Spleen (tissue), 11 donors: Measurements from ENCODE around the gene MMD2. TPM values are rescaled to one million over a fixed set of nuclear protein-coding genes. Genes with fewer than 3 reads are reported as not detected.

Source experiments
- DNase-seq: peaks from one replicate; pipeline ENCODE4 v3.0.0-alpha.2; 2020
- H3K27ac ChIP-seq, 8 donors: fragments of 200-600 bp; sonication (generic) in 7 of 8; 1 replicate in 4 of 8; 2 replicates in 4 of 8; pipeline versions ENCODE4 v1.5.0 to v1.8.0; 2016 to 2021; ENCODE audit warnings: inconsistent platforms in 4 of 8, mild to moderate bottlenecking in 4 of 8, moderate library complexity in 1 of 8
- H3K27me3 ChIP-seq, 7 donors: fragments of 200-600 bp; sonication (generic) in 6 of 7; replicated peaks in 1 of 7; 1 replicate in 4 of 7; 2 replicates in 3 of 7; pipeline versions ENCODE4 v1.5.0 to v1.8.0; 2016 to 2021; ENCODE audit warnings: inconsistent platforms in 3 of 7, mild to moderate bottlenecking in 1 of 7
- H3K36me3 ChIP-seq, 6 donors: fragments of 200-600 bp; sonication (generic) in 5 of 6; 1 replicate in 4 of 6; 2 replicates in 2 of 6; pipeline versions ENCODE4 v1.5.0 to v1.8.0; 2016 to 2021; ENCODE audit warnings: inconsistent platforms in 2 of 6
- H3K4me1 ChIP-seq, 6 donors: fragments of 200-600 bp; sonication (generic) in 5 of 6; 1 replicate in 3 of 6; 2 replicates in 3 of 6; pipeline versions ENCODE4 v1.5.0 to v1.8.0; 2016 to 2021; ENCODE audit warnings: inconsistent platforms in 3 of 6
- H3K4me3 ChIP-seq, 8 donors: fragments of 200-600 bp; sonication (generic) in 7 of 8; 1 replicate in 4 of 8; 2 replicates in 4 of 8; pipeline versions ENCODE4 v1.5.0 to v1.8.0; 2016 to 2021; ENCODE audit warnings: inconsistent platforms in 4 of 8, mild to moderate bottlenecking in 4 of 8, moderate library complexity in 2 of 8
- H3K9me3 ChIP-seq, 8 donors: fragments of 200-600 bp; sonication (generic) in 7 of 8; 1 replicate in 4 of 8; 2 replicates in 4 of 8; pipeline versions ENCODE4 v1.5.0 to v1.8.0; 2016 to 2021; ENCODE audit warnings: inconsistent platforms in 4 of 8
- POLR2A ChIP-seq, 3 donors: fragments of 450-650 bp; IDR thresholded peaks; one replicate each; pipeline ENCODE4 v1.5.1; 2017; ENCODE audit warnings: antibody characterized with exemption in 3 of 3, mild to moderate bottlenecking in 1 of 3
- POLR2AphosphoS5 ChIP-seq, 3 donors: sonication (generic); formaldehyde crosslinking; IDR thresholded peaks; one replicate each; pipeline ENCODE4 v1.5.1; 2017; ENCODE audit warnings: antibody characterized with exemption in 3 of 3
- WGBS, 5 donors: extraction: QIAGEN DNeasy Blood & Tissue Kit in 3 of 5; methylation state at CpG; one replicate each; pipeline versions ENCODE4 v1.1.5 to v1.1.7; 2013 to 2018; 5-methylcytosine and 5-hydroxymethylcytosine counted together
- intact Hi-C: fragments of 100-400 bp; cut with DNase I; formaldehyde crosslinking; loops from one replicate; pipeline ENCODE4 v1.15.0; 2023; ENCODE audit warnings: low total_unique reads
- polyA plus RNA-seq, 3 donors: library from polyadenylated mRNA; stranded (reverse); fragments of 200-250 nt; gene quantifications; one replicate each; pipeline ENCODE4 v1.2.1, GENCODE V29; 2013
- total RNA-seq, 7 donors: library from RNA; depleted of rRNA in 3 of 7; stranded (reverse); fragments of >200 nt in 3 of 7; fragmentation: NEBNext Ultra II Directional in 4 of 7; extraction: Animal tissue kit (Norgen Biotek cat#: 25700) in 4 of 7; gene quantifications; one replicate each; pipeline versions ENCODE4 v1.1.0 to v1.2.1, GENCODE V29; 2016 to 2021
- TF ChIP-seq, protein P1 (sequence below), 11 experiments: fragments of 200-600 bp in 7 of 11; fragments of 450-650 bp in 4 of 11; sonication (generic) in 4 of 11; IDR thresholded peaks in 8 of 11; conservative IDR thresholded peaks in 3 of 11; 1 replicate in 7 of 11; 2 replicates in 4 of 11; pipeline versions ENCODE4 v1.4.0 to v1.8.0; 2016 to 2021; ENCODE audit warnings: antibody characterized with exemption in 11 of 11, inconsistent platforms in 4 of 11, mild to moderate bottlenecking in 1 of 11
- donor health status: healthy with polysubstance abuse.
- donor health status: DM: no; HTN: no; CAD: no; lungs with moderate emphysema.
- donor health status: DM: no; HTN: no; CAD: no.
- donor health status: Bipolar disorder and iron deficiency.
- donor health status: healthy.
- donor health status: DM: no; HTN: no; CAD: no.
- donor health status: DM: yes; HTN: yes; CAD: no.

Gene MMD2
- total and polyA plus RNA-seq, 10 donors = not detected

DNA sequence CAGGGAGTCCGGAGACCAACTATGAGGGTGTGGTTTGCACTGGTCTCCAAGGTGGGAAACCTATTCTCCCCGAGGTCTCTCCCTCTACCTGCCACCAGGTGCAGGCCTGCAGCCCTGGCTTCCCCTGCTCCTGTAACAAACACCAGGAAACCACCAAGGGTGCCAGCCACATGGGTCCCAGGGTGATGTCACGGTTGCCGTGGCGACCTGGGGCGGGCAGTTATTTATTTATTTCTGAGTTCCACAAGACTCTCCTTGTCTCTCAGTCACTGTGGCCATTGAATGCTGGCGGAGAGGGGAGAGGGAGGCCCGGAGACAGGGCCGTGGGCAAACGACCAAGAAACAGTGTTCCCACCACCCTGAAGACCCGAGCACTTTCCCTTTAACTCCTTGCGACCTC lies 27.0 kb downstream of the MMD2 start:
- intact Hi-C loops = no loop called here
- DNase-seq = no peak
- Histone ChIP-seq H3K27me3 (peaks cover 0 to 44% (median 0%) of the 10 kb centered on the region in 7 donors), H3K9me3 (no peaks in the 10 kb centered on the region), H3K4me1 (no peaks in the 10 kb centered on the region), H3K36me3 (no peaks in the 10 kb centered on the region), H3K27ac (no peak overlapping the region), H3K4me3 (no peak overlapping the region)
- TF ChIP-seq POLR2AphosphoS5 (IDR thresholded peaks at IDR 0.05) (no peak), POLR2A (IDR thresholded peaks at IDR 0.05) (no peak)
- TF ChIP-seq, protein P1, sequence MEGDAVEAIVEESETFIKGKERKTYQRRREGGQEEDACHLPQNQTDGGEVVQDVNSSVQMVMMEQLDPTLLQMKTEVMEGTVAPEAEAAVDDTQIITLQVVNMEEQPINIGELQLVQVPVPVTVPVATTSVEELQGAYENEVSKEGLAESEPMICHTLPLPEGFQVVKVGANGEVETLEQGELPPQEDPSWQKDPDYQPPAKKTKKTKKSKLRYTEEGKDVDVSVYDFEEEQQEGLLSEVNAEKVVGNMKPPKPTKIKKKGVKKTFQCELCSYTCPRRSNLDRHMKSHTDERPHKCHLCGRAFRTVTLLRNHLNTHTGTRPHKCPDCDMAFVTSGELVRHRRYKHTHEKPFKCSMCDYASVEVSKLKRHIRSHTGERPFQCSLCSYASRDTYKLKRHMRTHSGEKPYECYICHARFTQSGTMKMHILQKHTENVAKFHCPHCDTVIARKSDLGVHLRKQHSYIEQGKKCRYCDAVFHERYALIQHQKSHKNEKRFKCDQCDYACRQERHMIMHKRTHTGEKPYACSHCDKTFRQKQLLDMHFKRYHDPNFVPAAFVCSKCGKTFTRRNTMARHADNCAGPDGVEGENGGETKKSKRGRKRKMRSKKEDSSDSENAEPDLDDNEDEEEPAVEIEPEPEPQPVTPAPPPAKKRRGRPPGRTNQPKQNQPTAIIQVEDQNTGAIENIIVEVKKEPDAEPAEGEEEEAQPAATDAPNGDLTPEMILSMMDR (IDR thresholded peaks at IDR 0.05 in 8 of 11, conservative IDR thresholded peaks at IDR 0.05 in 3 of 11) = no peak
- WGBS, 5 donors = 60 to 71% (median 66%) methylated on average over 12 of the region's 12 CpGs

DNA sequence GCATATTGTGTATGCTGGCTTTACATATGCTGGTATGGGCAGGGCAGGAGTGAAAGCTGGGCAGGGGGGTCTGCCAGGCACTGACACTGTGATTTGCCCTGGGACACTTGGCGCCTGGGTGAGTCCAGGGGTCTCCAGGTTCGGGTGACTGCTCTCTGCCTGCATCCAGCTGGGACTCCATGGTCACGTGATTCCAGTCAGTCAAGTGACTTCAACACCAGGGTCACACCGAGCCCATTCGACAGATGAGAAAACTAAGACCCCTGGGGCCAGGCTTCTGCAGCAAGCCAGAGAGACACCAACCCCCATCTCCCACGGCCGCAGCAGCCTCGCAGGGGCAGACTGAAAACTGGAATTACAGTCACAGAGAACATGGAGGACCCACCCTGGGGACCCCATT lies 30.0 kb downstream of the MMD2 start:
- H3K9me3 ChIP-seq = no peaks in the 10 kb centered on the region
- TF ChIP-seq POLR2AphosphoS5 (IDR thresholded peaks at IDR 0.05) (no peak), POLR2A (IDR thresholded peaks at IDR 0.05) (no peak)
- TF ChIP-seq, protein P1 (IDR thresholded peaks at IDR 0.05 in 8 of 11, conservative IDR thresholded peaks at IDR 0.05 in 3 of 11) = no peak
- intact Hi-C loops = no loop called here
- no peak for DNase-seq
- no peak overlapping the region for H3K4me3 ChIP-seq
- H3K36me3 ChIP-seq = no peaks in the 10 kb centered on the region
- 73 to 87% (median 85%) methylated on average over 7 to 8 of the region's 8 CpGs for WGBS, 5 donors
- H3K27ac ChIP-seq = no peak overlapping the region
- H3K4me1 ChIP-seq = no peaks in the 10 kb centered on the region
- peaks cover 0 to 36% (median 0%) of the 10 kb centered on the region in 7 donors for H3K27me3 ChIP-seq

DNA sequence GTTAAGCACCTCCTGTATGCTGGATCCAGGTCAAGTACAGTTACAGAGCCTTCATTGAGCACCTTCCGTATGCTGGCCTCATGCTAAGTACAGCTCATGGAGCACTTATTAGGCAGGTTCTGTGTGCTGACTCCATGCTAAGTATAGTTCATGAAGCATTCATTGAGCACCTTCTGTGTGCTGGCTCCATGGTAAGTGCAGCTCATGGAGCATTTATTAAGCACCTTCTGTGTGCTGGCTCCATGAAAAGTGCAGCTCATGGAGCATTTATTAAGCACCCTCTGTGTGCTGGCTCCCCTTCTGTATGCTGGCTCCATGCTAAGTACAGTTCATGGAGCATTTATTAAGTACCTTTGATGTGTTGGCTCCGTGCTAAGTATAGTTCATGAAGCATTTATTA lies 30.5 kb downstream of the MMD2 start:
- TF ChIP-seq, protein P1 (IDR thresholded peaks at IDR 0.05 in 8 of 11, conservative IDR thresholded peaks at IDR 0.05 in 3 of 11) = no peak
- no peak for TF ChIP-seq POLR2A (IDR thresholded peaks at IDR 0.05)
- no peak for TF ChIP-seq POLR2AphosphoS5 (IDR thresholded peaks at IDR 0.05)
- WGBS, 5 donors = 76 to 100% (median 86%) methylated on average over 2 of the region's 2 CpGs

DNA sequence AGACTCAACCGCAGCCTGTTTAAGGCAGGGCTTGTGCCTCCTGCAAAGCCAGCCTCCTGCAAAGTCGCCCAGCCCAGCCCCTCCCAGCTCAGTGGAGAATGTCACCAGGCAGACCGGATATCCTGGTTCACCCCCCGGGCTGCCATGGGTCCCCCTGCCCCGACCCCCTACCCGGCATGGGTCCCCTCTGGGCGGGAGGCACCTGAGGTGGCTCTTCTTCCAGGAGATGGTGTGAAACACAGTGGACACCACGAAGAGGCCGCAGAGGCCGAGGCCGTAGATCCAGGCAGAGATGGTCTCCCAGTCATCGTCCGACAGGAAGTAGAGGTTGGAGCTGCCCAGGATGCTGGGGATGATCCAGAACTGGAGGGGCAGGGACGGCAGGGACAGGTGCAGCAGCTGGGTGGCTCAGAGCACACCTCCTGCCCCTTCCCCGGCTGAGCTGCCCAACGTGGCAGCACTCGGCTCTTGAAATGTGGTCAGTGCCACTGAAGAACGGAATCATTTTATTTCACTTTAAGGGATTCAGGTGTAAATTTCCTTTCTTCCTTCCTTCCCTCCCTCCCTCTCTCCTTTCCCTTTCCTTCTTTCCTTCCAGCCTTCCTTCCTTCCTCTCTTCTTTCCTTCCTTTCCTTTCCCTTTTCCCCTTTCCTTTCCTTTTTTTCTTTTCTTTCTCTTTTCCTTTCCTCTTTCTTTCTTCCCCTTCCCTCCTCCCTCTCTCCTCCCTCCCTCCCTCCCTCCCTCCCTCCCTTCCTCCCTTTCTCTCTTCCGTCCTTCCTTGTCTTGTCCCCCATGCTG lies 38.8 kb downstream of the MMD2 start:
- Histone ChIP-seq H3K9me3 (peaks cover 0 to 19% (median 10%) of the 10 kb centered on the region in 8 donors), H3K27ac (no peak overlapping the region), H3K4me3 (no peak overlapping the region), H3K36me3 (no peaks in the 10 kb centered on the region), H3K4me1 (no peaks in the 10 kb centered on the region), H3K27me3 (peaks cover 0 to 44% (median 5%) of the 10 kb centered on the region in 7 donors)
- intact Hi-C loops = no loop called here
- WGBS, 5 donors = 78 to 85% (median 83%) methylated on average over 14 to 19 of the region's 19 CpGs
- no peak for DNase-seq
- TF ChIP-seq POLR2AphosphoS5 (IDR thresholded peaks at IDR 0.05) = no peak
- TF ChIP-seq, protein P1 (IDR thresholded peaks at IDR 0.05 in 8 of 11, conservative IDR thresholded peaks at IDR 0.05 in 3 of 11) = no peak
- TF ChIP-seq POLR2A (IDR thresholded peaks at IDR 0.05) = no peak

More for the DNA sequence above, 30.5 kb downstream of the MMD2 start:
- H3K27ac ChIP-seq = no peak overlapping the region
- no peaks in the 10 kb centered on the region for H3K36me3 ChIP-seq
- H3K27me3 ChIP-seq = peaks cover 0 to 37% (median 0%) of the 10 kb centered on the region in 7 donors
- intact Hi-C loops = no loop called here
- H3K4me3 ChIP-seq = no peak overlapping the region
- DNase-seq = no peak
- no peaks in the 10 kb centered on the region for H3K4me1 ChIP-seq
- no peaks in the 10 kb centered on the region for H3K9me3 ChIP-seq
